ENCODE measurements around the gene PRAMEF4.
"Not testable (repeated sequence)": the region's sequence is repeated elsewhere in the genome, so short reads cannot be mapped to it uniquely, and the experiment has no call there.

PRAMEF4 gene

GRCh38 chr1:12886101-12886500, at the start of gene PRAMEF4:
TSS of gene PRAMEF4 (minus strand) at chr1:12886201. CDS start at chr1:12883394, 2,807 bp downstream.
- not testable (repeated sequence) for H3K36me3 Mint-ChIP-seq, H3K9me3 Mint-ChIP-seq, H3K4me1 Mint-ChIP-seq, H3K4me3 Mint-ChIP-seq, H3K27ac Mint-ChIP-seq, H3K27me3 Mint-ChIP-seq

- not testable (repeated sequence) for H3K9me3 Mint-ChIP-seq, H3K4me1 Mint-ChIP-seq, H3K27ac Mint-ChIP-seq, H3K27me3 Mint-ChIP-seq, H3K36me3 Mint-ChIP-seq, H3K4me3 Mint-ChIP-seq
These were observed 38.4 kb upstream of the PRAMEF4 start for GRCh38 chr1:12924368-12924767.

DNA sequence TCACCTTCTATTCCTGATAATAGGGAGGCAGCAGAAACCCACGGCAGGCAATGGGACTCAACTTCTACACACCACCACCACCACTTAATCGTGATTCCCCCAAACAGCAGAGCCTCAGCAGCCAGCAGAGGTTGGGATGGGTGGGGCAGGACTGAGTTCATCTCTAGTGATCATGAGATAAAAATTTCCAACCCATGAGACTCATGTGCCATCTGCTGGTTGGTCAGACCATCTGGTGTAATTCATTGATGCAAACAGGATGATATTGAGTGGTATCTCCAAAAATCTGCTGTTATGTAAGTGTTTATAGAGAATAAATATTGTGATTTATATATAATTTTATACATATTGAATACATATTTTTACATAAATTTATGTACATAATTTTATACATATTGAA, 35.7 kb upstream of the PRAMEF4 start:
- H3K27me3 Mint-ChIP-seq, H3K27ac Mint-ChIP-seq, H3K4me1 Mint-ChIP-seq, H3K36me3 Mint-ChIP-seq, H3K4me3 Mint-ChIP-seq, H3K9me3 Mint-ChIP-seq: not testable (repeated sequence)

DNA sequence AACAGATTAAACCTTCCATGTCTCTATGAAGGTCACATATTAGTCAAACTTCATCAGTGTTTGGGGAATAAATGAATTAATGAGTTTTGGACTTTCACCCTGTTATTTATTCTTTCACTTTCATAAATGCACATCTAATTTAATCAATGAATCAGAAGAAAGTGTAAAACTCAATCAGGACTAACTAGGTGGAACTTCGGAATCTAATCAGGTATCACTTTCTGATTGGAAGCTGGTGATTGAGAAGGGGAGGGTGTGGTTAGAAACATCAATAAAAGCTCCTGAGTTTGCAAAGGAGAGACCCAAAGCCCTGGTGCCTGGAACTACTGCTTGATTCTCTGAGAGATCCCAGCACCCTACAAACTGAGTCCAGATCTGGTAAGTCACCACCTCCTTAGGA, 30.3 kb upstream of the PRAMEF4 start, which contains the start of gene PRAMEF7:
PRAMEF7 (plus strand) TSS at position 301 of the 400 bp plus-strand sequence. CDS start 1,083 bp downstream, outside the sequence.
- not testable (repeated sequence) for H3K4me3 Mint-ChIP-seq, H3K27ac Mint-ChIP-seq, H3K27me3 Mint-ChIP-seq, H3K36me3 Mint-ChIP-seq, H3K4me1 Mint-ChIP-seq, H3K9me3 Mint-ChIP-seq

GRCh38 chr1:12903793-12904572, 18.0 kb upstream of the PRAMEF4 start:
- H3K27me3 Mint-ChIP-seq, H3K9me3 Mint-ChIP-seq, H3K4me3 Mint-ChIP-seq, H3K36me3 Mint-ChIP-seq, H3K27ac Mint-ChIP-seq, H3K4me1 Mint-ChIP-seq: not testable (repeated sequence)

DNA sequence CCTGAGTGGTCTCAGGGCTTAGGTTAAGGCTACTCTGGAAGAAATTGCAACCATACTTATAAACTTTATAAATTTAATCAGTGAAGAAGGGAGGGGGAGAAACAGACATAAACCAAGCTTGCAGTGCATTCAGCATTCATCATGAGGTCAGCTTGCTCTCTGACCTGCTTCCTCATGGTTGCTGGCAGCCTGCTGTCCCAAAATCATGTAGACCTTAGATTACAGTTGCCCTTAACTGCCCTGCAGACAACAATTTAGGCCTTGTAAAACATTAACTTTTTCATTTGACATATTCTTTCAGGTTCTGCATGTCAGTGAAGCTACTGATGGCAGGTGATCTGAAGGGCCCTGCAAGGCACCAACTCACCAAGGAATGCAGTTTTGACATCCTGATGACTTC, 13.2 kb upstream of the PRAMEF4 start:
- H3K4me1 Mint-ChIP-seq, H3K27me3 Mint-ChIP-seq, H3K27ac Mint-ChIP-seq, H3K9me3 Mint-ChIP-seq, H3K36me3 Mint-ChIP-seq, H3K4me3 Mint-ChIP-seq: not testable (repeated sequence)

GRCh38 chr1:12898170-12898569, 12.2 kb upstream of the PRAMEF4 start, which contains the start of gene PRAMEF10:
TSS of gene PRAMEF10 (minus strand) at chr1:12898270. CDS start at chr1:12895847, 2,423 bp downstream.
- not testable (repeated sequence) for H3K27me3 Mint-ChIP-seq, H3K4me1 Mint-ChIP-seq, H3K4me3 Mint-ChIP-seq, H3K36me3 Mint-ChIP-seq, H3K27ac Mint-ChIP-seq, H3K9me3 Mint-ChIP-seq

GRCh38 chr1:12878453-12878852, 7.5 kb downstream of the PRAMEF4 start:
- not testable (repeated sequence) for H3K4me3 Mint-ChIP-seq, H3K4me1 Mint-ChIP-seq, H3K9me3 Mint-ChIP-seq, H3K27ac Mint-ChIP-seq, H3K36me3 Mint-ChIP-seq, H3K27me3 Mint-ChIP-seq

- H3K4me1 Mint-ChIP-seq, H3K27ac Mint-ChIP-seq, H3K9me3 Mint-ChIP-seq, H3K36me3 Mint-ChIP-seq, H3K27me3 Mint-ChIP-seq, H3K4me3 Mint-ChIP-seq: not testable (repeated sequence)
These were observed 22.7 kb downstream of the PRAMEF4 start for GRCh38 chr1:12863131-12863880.

DNA sequence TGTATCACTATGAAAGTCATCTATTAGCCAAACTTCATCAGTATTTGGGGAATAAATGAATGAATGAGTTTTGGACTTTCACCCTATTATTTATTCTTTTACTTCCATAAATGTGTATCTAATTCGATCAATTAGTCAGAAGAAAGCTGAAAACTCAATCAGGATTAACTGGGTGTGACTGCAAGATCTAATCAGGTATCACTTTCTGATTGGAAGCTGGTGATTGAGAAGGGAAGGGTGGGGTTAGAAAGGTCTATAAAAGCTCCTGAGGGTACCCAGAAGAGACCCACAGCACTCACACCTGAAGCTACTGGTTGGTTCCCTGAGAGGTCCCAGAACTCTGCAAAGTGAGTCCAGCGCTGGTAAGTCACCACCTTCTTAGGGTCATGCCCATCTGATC, 29.2 kb downstream of the PRAMEF4 start, which contains the start of gene PRAMEF2:
PRAMEF2 (plus strand) TSS at position 301 of the 400 bp plus-strand sequence. CDS start 1,924 bp downstream, outside the sequence.
- not testable (repeated sequence) for H3K9me3 Mint-ChIP-seq, H3K36me3 Mint-ChIP-seq, H3K4me1 Mint-ChIP-seq, H3K27me3 Mint-ChIP-seq, H3K4me3 Mint-ChIP-seq, H3K27ac Mint-ChIP-seq

DNA sequence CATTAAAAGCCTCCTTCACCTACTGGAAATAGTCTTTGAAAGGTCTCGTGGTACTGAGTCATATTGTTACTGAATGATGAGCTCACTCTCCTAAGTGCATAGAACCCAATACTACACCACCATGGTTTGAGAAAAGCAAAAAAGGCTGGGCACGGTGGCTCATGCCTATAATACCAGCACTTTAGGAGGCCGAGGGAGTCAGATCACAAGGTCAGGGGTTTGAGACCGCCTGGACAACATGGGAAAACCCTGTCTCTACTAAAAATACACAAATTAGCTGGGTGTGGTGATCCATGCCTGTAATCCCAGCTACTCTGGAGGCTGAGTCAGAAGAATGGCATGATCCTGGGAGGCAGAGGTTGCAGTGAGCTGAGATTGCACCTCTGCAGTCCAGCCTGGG, 34.2 kb downstream of the PRAMEF4 start:
- Mint-ChIP-seq H3K27ac (no peak overlapping the region), H3K4me1 (no peaks in the 10 kb centered on the region), H3K9me3 (no peaks in the 10 kb centered on the region), H3K4me3 (no peak overlapping the region), H3K27me3 (peaks cover 1% of the 10 kb centered on the region), H3K36me3 (no peaks in the 10 kb centered on the region)

GRCh38 chr1:12848620-12849019, 37.4 kb downstream of the PRAMEF4 start, which contains the start of gene HNRNPCL1:
TSS of gene HNRNPCL1 (minus strand) at chr1:12848720. CDS start at chr1:12848289, 431 bp downstream.
- not testable (repeated sequence) for H3K4me3 Mint-ChIP-seq, H3K27ac Mint-ChIP-seq, H3K9me3 Mint-ChIP-seq, H3K4me1 Mint-ChIP-seq, H3K27me3 Mint-ChIP-seq, H3K36me3 Mint-ChIP-seq

- not testable (repeated sequence) for H3K27ac Mint-ChIP-seq, H3K4me1 Mint-ChIP-seq, H3K9me3 Mint-ChIP-seq, H3K4me3 Mint-ChIP-seq, H3K36me3 Mint-ChIP-seq, H3K27me3 Mint-ChIP-seq
These were observed 52.8 kb downstream of the PRAMEF4 start for GRCh38 chr1:12833251-12833650.

DNA sequence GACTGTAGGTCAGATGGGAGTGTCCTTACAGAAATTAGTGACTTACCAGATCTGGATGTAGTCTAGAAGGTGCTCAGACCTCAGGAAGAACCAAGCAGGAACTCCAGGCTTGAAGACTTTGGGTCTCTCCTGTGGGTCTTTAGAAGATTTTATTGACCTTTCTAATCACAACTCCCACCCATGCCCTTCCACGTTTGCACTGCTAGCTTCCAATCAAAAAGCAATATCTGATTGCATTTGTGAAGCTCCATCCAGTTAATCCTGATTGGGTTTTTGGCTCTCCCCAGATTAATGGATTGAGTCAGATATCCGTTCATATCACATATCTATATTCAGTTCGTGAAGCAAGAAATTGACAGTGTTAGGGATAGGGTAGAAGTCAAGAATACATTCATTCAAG, 54.7 kb downstream of the PRAMEF4 start, which contains the start of gene PRAMEF11:
PRAMEF11 (minus strand) TSS at position 101 of the 400 bp plus-strand sequence. CDS start 2,621 bp downstream, outside the sequence.
- H3K9me3 Mint-ChIP-seq, H3K36me3 Mint-ChIP-seq, H3K27me3 Mint-ChIP-seq, H3K4me1 Mint-ChIP-seq, H3K4me3 Mint-ChIP-seq, H3K27ac Mint-ChIP-seq: not testable (repeated sequence)
